ENCODE measurements around the gene KLHL36. TPM values are rescaled to one million over a fixed set of nuclear protein-coding genes. Genes with fewer than 3 reads are reported as not detected.

Gene KLHL36
- total RNA-seq, 1 donor from 2014 or later, result 58.2 TPM

Other genes with a start within 250 kb of the KLHL36 start
- 7.4 TPM for gene MEAK7, start 143.9 kb upstream of the KLHL36 start, total RNA-seq
- gene COTL1, start 30.4 kb upstream of the KLHL36 start, total RNA-seq, result 18.4 TPM
- 76.5 TPM for gene USP10, start 51.5 kb downstream of the KLHL36 start, total RNA-seq
- 38.1 TPM for gene CRISPLD2, start 171.5 kb downstream of the KLHL36 start, total RNA-seq